Left ventricle myocardium inferior (tissue), 1 donor: ENCODE results near the gene GAS2L1. TPM values are rescaled to one million over a fixed set of nuclear protein-coding genes. Genes with fewer than 3 reads are reported as not detected.

Experiments
- DNase-seq: peaks from one replicate; pipeline ENCODE4 v3.0.0-alpha.2; 2020
- H3K27ac ChIP-seq: fragments of 200-600 bp; replicated peaks from 2 replicates; pipeline ENCODE4 v1.8.0; 2021
- H3K27me3 ChIP-seq: fragments of 200-600 bp; 2 replicates; pipeline ENCODE4 v1.8.0; 2021; ENCODE audit warnings: low read depth
- H3K36me3 ChIP-seq: fragments of 200-600 bp; 2 replicates; pipeline ENCODE4 v1.8.0; 2021
- H3K4me1 ChIP-seq: fragments of 200-600 bp; 2 replicates; pipeline ENCODE4 v1.8.0; 2021
- H3K4me3 ChIP-seq: fragments of 200-600 bp; 2 replicates; pipeline ENCODE4 v1.8.0; 2021; ENCODE audit warnings: mild to moderate bottlenecking, moderate library complexity
- H3K9me3 ChIP-seq: fragments of 200-600 bp; replicated peaks from 2 replicates; pipeline ENCODE4 v1.8.0; 2021
- intact Hi-C: fragments of 100-400 bp; cut with micrococcal nuclease; formaldehyde crosslinking; loops from one replicate; pipeline ENCODE4 v1.11.0; 2022
- total RNA-seq: library from RNA; stranded (reverse); fragmentation: NEBNext Ultra II Directional; extraction: Animal tissue kit (Norgen Biotek cat#: 25700); gene quantifications from one replicate; pipeline ENCODE4 v1.2.1, GENCODE V29; 2021
- TF ChIP-seq, protein P1 (sequence below): fragments of 200-600 bp; IDR thresholded peaks from 2 replicates; pipeline ENCODE4 v1.8.0; 2021; ENCODE audit warnings: antibody characterized with exemption, mild to moderate bottlenecking, borderline replicate concordance
- donor health status: DM: no; HTN: yes; CAD: no; lungs with severe emphysema.

GAS2L1 gene
- total RNA-seq, 1 donor from 2014 or later: 22.4 TPM

GRCh38 chr22:29284196-29284595 is 22.3 kb upstream of the GAS2L1 start:
- TF ChIP-seq, protein P1, sequence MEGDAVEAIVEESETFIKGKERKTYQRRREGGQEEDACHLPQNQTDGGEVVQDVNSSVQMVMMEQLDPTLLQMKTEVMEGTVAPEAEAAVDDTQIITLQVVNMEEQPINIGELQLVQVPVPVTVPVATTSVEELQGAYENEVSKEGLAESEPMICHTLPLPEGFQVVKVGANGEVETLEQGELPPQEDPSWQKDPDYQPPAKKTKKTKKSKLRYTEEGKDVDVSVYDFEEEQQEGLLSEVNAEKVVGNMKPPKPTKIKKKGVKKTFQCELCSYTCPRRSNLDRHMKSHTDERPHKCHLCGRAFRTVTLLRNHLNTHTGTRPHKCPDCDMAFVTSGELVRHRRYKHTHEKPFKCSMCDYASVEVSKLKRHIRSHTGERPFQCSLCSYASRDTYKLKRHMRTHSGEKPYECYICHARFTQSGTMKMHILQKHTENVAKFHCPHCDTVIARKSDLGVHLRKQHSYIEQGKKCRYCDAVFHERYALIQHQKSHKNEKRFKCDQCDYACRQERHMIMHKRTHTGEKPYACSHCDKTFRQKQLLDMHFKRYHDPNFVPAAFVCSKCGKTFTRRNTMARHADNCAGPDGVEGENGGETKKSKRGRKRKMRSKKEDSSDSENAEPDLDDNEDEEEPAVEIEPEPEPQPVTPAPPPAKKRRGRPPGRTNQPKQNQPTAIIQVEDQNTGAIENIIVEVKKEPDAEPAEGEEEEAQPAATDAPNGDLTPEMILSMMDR: no peak
- Histone ChIP-seq H3K4me1 (peaks cover 5% of the 10 kb centered on the region), H3K36me3 (peaks cover 100% of the 10 kb centered on the region), H3K9me3 (no peaks in the 10 kb centered on the region), H3K4me3 (no peak overlapping the region), H3K27me3 (no peaks in the 10 kb centered on the region), H3K27ac (no peak overlapping the region)
- intact Hi-C loops: no loop called here
- no peak for DNase-seq

DNA sequence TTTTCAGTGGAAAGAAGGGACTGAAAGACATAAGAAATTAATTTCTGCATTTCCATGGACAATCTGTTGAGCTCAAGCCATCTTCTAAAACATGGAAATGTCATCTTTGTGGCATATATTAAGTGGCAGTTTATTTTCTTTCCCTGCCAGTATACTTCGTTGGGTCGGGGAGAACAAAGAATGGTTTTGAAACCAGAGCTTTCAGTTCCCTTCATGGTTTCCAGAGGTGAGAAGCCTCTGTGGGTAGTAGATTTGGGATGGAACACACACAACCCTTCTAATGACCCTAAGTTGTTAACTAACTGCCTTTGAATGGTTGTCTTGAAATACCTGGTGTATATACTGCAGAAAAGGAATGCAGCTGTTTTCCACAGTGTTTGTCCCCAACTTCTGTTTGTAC is 17.6 kb upstream of the GAS2L1 start:
- Histone ChIP-seq H3K27me3 (no peaks in the 10 kb centered on the region), H3K27ac (no peak overlapping the region), H3K4me1 (peaks cover 6% of the 10 kb centered on the region), H3K9me3 (no peaks in the 10 kb centered on the region), H3K4me3 (no peak overlapping the region), H3K36me3 (peaks cover 100% of the 10 kb centered on the region)
- DNase-seq: no peak
- TF ChIP-seq, protein P1: no peak
- intact Hi-C loops: no loop called here

- peaks cover 6% of the 10 kb centered on the region for H3K4me1 ChIP-seq
- DNase-seq: no peak
- no peak overlapping the region for H3K4me3 ChIP-seq
- H3K36me3 ChIP-seq: peaks cover 100% of the 10 kb centered on the region
- H3K27ac ChIP-seq: no peak overlapping the region
- H3K27me3 ChIP-seq: no peaks in the 10 kb centered on the region
- TF ChIP-seq, protein P1: no peak
- no peaks in the 10 kb centered on the region for H3K9me3 ChIP-seq
- intact Hi-C loops: no loop called here
Measured at GRCh38 chr22:29290061-29290460, 16.4 kb upstream of the GAS2L1 start.

- DNase-seq: no peak
- intact Hi-C loops: no loop called here
Measured at GRCh38 chr22:29291215-29291614, 15.2 kb upstream of the GAS2L1 start.

DNA sequence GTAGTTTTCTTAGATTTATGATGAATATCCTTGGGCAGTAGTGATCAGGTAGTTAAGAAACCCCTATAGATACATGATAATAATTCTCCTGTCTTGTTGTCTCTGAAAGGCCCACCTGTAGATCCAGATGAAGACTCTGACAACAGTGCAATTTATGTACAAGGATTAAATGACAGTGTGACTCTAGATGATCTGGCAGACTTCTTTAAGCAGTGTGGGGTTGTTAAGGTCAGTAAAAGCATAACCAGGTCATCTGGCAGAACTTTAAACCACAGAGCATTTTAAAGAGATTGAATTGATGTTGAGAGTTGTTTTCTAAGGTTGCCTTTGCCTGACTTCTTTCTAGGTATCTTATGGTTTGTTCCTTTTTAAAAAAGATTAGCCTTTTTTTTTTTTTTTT is 14.1 kb upstream of the GAS2L1 start:
- no peaks in the 10 kb centered on the region for H3K27me3 ChIP-seq
- H3K4me3 ChIP-seq: no peak overlapping the region
- TF ChIP-seq, protein P1: no peak
- peaks cover 100% of the 10 kb centered on the region for H3K36me3 ChIP-seq
- DNase-seq: no peak
- H3K4me1 ChIP-seq: peaks cover 6% of the 10 kb centered on the region
- no peak overlapping the region for H3K27ac ChIP-seq
- intact Hi-C loops: no loop called here
- no peaks in the 10 kb centered on the region for H3K9me3 ChIP-seq

More at GRCh38 chr22:29291215-29291614, 15.2 kb upstream of the GAS2L1 start:
- Histone ChIP-seq H3K36me3 (peaks cover 100% of the 10 kb centered on the region), H3K9me3 (no peaks in the 10 kb centered on the region), H3K27ac (no peak overlapping the region), H3K27me3 (no peaks in the 10 kb centered on the region), H3K4me3 (no peak overlapping the region), H3K4me1 (peaks cover 6% of the 10 kb centered on the region)
- TF ChIP-seq, protein P1: no peak

DNA sequence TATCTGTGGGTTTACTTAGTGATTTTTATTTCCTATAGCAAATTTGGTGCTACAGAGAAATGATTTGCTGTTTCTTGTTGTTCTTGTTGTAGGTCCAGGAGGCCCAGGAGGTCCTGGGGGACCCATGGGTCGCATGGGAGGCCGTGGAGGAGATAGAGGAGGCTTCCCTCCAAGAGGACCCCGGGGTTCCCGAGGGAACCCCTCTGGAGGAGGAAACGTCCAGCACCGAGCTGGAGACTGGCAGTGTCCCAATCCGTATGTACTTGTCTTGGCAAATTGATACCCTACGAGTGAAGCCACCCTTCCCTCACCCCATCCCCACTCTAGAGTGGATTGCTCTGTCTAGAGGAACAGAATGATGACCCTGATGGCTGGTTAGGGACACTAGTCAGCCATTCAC is 7.8 kb upstream of the GAS2L1 start:
- TF ChIP-seq, protein P1: no peak
- Histone ChIP-seq H3K36me3 (peaks cover 76% of the 10 kb centered on the region), H3K27me3 (no peaks in the 10 kb centered on the region), H3K27ac (no peak overlapping the region), H3K4me1 (peaks cover 13% of the 10 kb centered on the region), H3K9me3 (no peaks in the 10 kb centered on the region), H3K4me3 (no peak overlapping the region)
- intact Hi-C loops: no loop called here
- no peak for DNase-seq
